Karpas-422 (cell line): Measurements from ENCODE around the gene GSN. TPM values are rescaled to one million over a fixed set of nuclear protein-coding genes. Genes with fewer than 3 reads are reported as not detected.
A peak's percentile ranks its signal among the peaks of the same experiment; 100 is the strongest.

Experiments used
- DNase-seq: peaks from one replicate; pipeline ENCODE4 v3.0.0-alpha.2; 2015
- H2AFZ ChIP-seq: fragments of 200-600 bp; sonication (generic); 2 replicates; pipeline ENCODE4 v1.6.1; 2014; ENCODE audit warnings: antibody characterized with exemption, low read length, mixed read lengths
- H3K27ac ChIP-seq: fragments of 200-600 bp; sonication (generic); 2 replicates; pipeline ENCODE4 v1.5.1; 2014; ENCODE audit warnings: mild to moderate bottlenecking, low read length, moderate library complexity
- H3K27me3 ChIP-seq: fragments of 200-600 bp; sonication (generic); 2 replicates; pipeline ENCODE4 v1.6.1; 2014; ENCODE audit warnings: low read length, mixed read lengths
- H3K36me3 ChIP-seq: fragments of 200-600 bp; sonication (generic); 2 replicates; pipeline ENCODE4 v1.6.1; 2014; ENCODE audit warnings: low read length, mixed read lengths; ENCODE audit not compliant: insufficient read depth
- H3K4me1 ChIP-seq: fragments of 200-600 bp; sonication (generic); 2 replicates; pipeline ENCODE4 v1.6.1; 2014; ENCODE audit warnings: mild to moderate bottlenecking, low read length, mixed read lengths
- H3K4me2 ChIP-seq: fragments of 200-600 bp; sonication (generic); 2 replicates; pipeline ENCODE4 v1.6.1; 2014; ENCODE audit warnings: low read length, low read depth, mild to moderate bottlenecking; ENCODE audit not compliant: poor library complexity, severe bottlenecking
- H3K4me3 ChIP-seq: fragments of 200-600 bp; sonication (generic); 2 replicates; pipeline ENCODE4 v1.5.1; 2014; ENCODE audit warnings: mild to moderate bottlenecking, antibody characterized with exemption, low read length, mixed read lengths
- H3K79me2 ChIP-seq: fragments of 200-600 bp; sonication (generic); 2 replicates; pipeline ENCODE4 v1.6.1; 2014; ENCODE audit warnings: mild to moderate bottlenecking, low read length, mixed read lengths
- H3K9ac ChIP-seq: fragments of 200-600 bp; sonication (generic); 2 replicates; pipeline ENCODE4 v1.6.0; 2014; ENCODE audit warnings: low read length
- H3K9me2 ChIP-seq: fragments of 200-600 bp; sonication (generic), shearing (Covaris generic); replicated peaks from 2 replicates; pipeline ENCODE4 v1.6.0; 2014; ENCODE audit warnings: mild to moderate bottlenecking, low read length, moderate library complexity; ENCODE audit not compliant: insufficient read depth
- H3K9me3 ChIP-seq: fragments of 300-700, 200-600 bp; sonication (generic); 2 replicates; pipeline ENCODE4 v1.6.1; 2014; ENCODE audit warnings: low read length, mixed read lengths
- H4K20me1 ChIP-seq: fragments of 200-600 bp; sonication (generic); 2 replicates; pipeline ENCODE4 v1.6.1; 2014; ENCODE audit warnings: mild to moderate bottlenecking, antibody characterized with exemption, low read length, low read depth; ENCODE audit not compliant: insufficient read depth
- total RNA-seq: library from RNA; depleted of rRNA; stranded (reverse); fragments of >200 nt; shearing (Covaris generic); gene quantifications from 2 replicates; pipeline ENCODE4 v1.2.3, GENCODE V29; 2014; ENCODE audit warnings: low replicate concordance

The GSN gene
- total RNA-seq, 1 experiment from 2014 or later, result 33.7 TPM

DNA sequence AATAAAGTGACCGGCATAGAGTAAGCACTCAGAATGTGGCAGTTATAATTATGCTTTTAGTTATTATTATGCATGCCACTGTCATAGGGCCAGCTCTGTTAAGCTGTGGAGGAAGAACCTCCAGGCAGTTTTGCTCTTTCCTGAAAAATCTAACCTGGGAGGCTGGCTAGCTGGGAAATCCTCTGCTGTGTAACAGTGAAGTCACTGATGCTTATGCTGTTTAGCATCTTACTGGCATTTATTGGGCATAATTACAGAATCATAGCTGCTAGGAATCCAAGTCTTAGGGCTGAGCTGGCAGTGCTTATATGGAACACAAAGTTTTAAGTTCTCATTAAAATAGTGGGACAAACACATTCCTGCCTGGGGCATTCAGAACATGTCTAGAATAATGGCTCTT lies 5.5 kb upstream of the GSN start:
- H4K20me1 ChIP-seq, result no peaks in the 10 kb centered on the region
- no peak overlapping the region for H3K4me2 ChIP-seq
- no peaks in the 10 kb centered on the region for H3K79me2 ChIP-seq
- H3K9me2 ChIP-seq, result no peaks in the 10 kb centered on the region
- no peak for DNase-seq
- no peak overlapping the region for H3K9ac ChIP-seq
- H3K4me1 ChIP-seq, result peaks cover 2% of the 10 kb centered on the region
- H2AFZ ChIP-seq, result no peak overlapping the region
- no peaks in the 10 kb centered on the region for H3K36me3 ChIP-seq
- H3K27ac ChIP-seq, result no peak overlapping the region
- no peak overlapping the region for H3K4me3 ChIP-seq
- H3K27me3 ChIP-seq, result no peaks in the 10 kb centered on the region
- H3K9me3 ChIP-seq, result no peaks in the 10 kb centered on the region

- H3K4me1 ChIP-seq, result peaks cover 6% of the 10 kb centered on the region
- H4K20me1 ChIP-seq, result no peaks in the 10 kb centered on the region
- H3K27ac ChIP-seq, result no peak overlapping the region
- no peaks in the 10 kb centered on the region for H3K36me3 ChIP-seq
- H3K9ac ChIP-seq, result no peak overlapping the region
- no peaks in the 10 kb centered on the region for H3K9me3 ChIP-seq
- H3K9me2 ChIP-seq, result no peaks in the 10 kb centered on the region
- H3K4me2 ChIP-seq, result no peak overlapping the region
- DNase-seq, result no peak
- H3K79me2 ChIP-seq, result no peaks in the 10 kb centered on the region
- H3K4me3 ChIP-seq, result no peak overlapping the region
- H2AFZ ChIP-seq, result no peak overlapping the region
- no peaks in the 10 kb centered on the region for H3K27me3 ChIP-seq
Measured at GRCh38 chr9:121262953-121263352, 5.0 kb upstream of the GSN start.

- Histone ChIP-seq H4K20me1 (no peaks in the 10 kb centered on the region), H3K4me1 (peaks cover 15% of the 10 kb centered on the region), H2AFZ (no peak overlapping the region), H3K36me3 (no peaks in the 10 kb centered on the region), H3K79me2 (no peaks in the 10 kb centered on the region), H3K4me2 (no peak overlapping the region), H3K9ac (no peak overlapping the region), H3K4me3 (no peak overlapping the region), H3K27ac (no peak overlapping the region), H3K9me2 (no peaks in the 10 kb centered on the region), H3K27me3 (no peaks in the 10 kb centered on the region), H3K9me3 (no peaks in the 10 kb centered on the region)
- no peak for DNase-seq
Measured at GRCh38 chr9:121266356-121266755, 1.6 kb upstream of the GSN start.

DNA sequence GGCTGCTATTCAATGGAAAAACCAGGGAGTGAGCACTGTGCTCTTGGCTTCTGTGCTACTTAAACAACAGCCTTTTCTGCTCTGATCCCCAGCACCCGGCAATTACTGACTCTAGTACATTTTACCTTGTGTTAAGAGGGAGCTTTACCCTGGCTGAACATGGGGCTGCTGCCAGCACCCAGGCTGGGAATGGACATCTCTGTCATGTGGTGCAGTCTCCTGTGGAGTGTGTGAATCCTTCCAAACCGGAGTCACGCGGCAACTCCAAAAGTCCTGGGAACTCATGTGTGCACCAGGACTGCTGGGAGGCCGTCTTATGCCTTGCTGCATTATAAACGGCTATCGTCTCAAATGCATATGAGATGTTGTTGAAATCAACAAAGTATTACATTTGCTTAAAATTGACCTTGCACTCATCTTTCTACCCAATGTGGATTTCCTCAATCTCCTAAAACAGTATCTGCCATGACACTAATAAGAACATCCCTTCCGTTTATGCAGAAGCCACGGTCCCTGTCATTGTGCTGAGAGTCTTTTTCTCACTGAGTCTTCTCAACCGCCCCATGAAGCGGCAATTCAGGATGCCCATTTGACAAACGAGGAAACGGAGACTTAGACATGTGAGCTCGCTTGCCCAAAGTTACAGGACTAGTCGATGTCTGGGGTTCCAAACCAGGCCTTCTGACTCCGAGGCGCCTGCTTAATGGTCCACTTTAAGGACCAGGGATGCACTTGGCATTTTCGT lies 884 bp upstream of the GSN start:
- no peak for DNase-seq
- peak overlapping the region; percentile 94 for H3K4me2 ChIP-seq
- no peak overlapping the region for H3K27ac ChIP-seq
- H3K36me3 ChIP-seq, result no peaks in the 10 kb centered on the region
- H3K9me3 ChIP-seq, result no peaks in the 10 kb centered on the region
- no peaks in the 10 kb centered on the region for H3K27me3 ChIP-seq
- H3K9me2 ChIP-seq, result no peaks in the 10 kb centered on the region
- H4K20me1 ChIP-seq, result no peaks in the 10 kb centered on the region
- H2AFZ ChIP-seq, result no peak overlapping the region
- peak overlapping the region; percentile 82; the same call in 1 of the 2 replicates for H3K4me3 ChIP-seq
- H3K9ac ChIP-seq, result peak overlapping the region; percentile 63; the same call in 1 of the 2 replicates
- peaks cover 22% of the 10 kb centered on the region for H3K4me1 ChIP-seq
- no peaks in the 10 kb centered on the region for H3K79me2 ChIP-seq

DNA sequence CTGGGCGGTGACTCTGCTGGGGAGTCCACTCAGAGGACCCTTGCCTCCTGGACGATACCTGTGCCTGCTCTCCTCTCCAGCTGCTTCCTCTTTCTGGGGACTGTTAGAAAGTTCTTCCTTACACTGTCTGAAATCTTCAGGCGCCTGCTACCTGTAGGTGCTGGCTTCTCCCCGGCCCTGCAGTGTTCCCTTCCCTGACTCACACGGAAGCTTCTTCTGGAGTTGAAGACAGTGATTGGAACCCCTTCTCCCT lies 562 bp downstream of the GSN start:
- Histone ChIP-seq H3K79me2 (no peaks in the 10 kb centered on the region), H3K9ac (peak overlapping the region; percentile 63), H3K4me1 (peaks cover 35% of the 10 kb centered on the region), H3K27me3 (no peaks in the 10 kb centered on the region), H3K4me3 (peak overlapping the region; percentile 82), H2AFZ (no peak overlapping the region; the same call in 1 of the 2 replicates), H3K9me2 (no peaks in the 10 kb centered on the region), H3K27ac (no peak overlapping the region), H3K4me2 (peak overlapping the region; percentile 94), H3K9me3 (no peaks in the 10 kb centered on the region), H4K20me1 (no peaks in the 10 kb centered on the region), H3K36me3 (no peaks in the 10 kb centered on the region)
- DNase-seq, result peak; percentile 65

DNA sequence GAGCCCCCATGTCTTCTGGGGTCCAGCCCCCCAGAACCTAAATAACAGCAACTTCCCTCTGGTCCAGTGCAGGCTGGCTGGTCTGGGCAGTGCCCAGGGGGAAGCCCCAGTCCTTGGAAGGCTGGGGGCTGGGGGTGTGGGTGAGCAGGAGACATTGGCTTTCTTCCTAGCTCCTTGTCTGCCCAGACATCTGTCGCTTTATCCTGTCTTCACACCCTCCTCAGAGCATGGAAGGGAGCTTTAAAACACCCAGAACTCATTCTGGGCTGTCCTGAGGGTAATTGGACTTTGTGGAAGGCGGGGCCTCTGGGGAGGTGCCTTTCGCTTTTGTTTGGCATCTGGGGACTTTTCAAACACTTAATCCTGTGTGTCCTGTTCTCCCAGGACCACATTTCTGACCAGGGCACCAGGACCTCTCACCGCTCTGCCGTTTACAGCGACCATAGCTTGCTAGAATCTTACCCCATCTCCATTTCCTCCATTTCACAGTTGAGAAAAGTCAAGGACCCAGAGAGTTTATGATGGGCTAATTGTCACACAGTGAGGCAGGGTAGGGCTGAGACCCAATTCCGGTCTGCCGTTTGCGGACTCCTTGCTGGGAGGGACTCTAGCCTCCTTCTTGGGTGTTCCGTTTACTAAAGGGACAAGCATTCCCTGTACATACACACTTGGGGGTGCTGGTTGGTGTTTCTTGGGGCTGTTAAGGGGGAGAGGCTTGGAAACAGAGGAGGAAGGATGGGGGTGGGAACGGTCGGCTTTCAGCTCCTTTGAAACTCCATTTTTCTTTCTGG lies 1.1 kb downstream of the GSN start:
- DNase-seq, result no peak
- Histone ChIP-seq H3K9me3 (no peaks in the 10 kb centered on the region), H3K4me3 (peak overlapping the region; percentile 82; the same call in 1 of the 2 replicates), H3K4me1 (peaks cover 39% of the 10 kb centered on the region), H3K9ac (peak overlapping the region; percentile 63), H3K36me3 (no peaks in the 10 kb centered on the region), H3K27ac (no peak overlapping the region), H2AFZ (no peak overlapping the region), H3K79me2 (no peaks in the 10 kb centered on the region), H4K20me1 (no peaks in the 10 kb centered on the region), H3K27me3 (no peaks in the 10 kb centered on the region), H3K9me2 (no peaks in the 10 kb centered on the region), H3K4me2 (peak overlapping the region; percentile 94)

- no peak overlapping the region for H3K4me3 ChIP-seq
- DNase-seq, result no peak
- H3K9me2 ChIP-seq, result no peaks in the 10 kb centered on the region
- no peaks in the 10 kb centered on the region for H3K9me3 ChIP-seq
- no peaks in the 10 kb centered on the region for H3K27me3 ChIP-seq
- no peaks in the 10 kb centered on the region for H3K79me2 ChIP-seq
- H3K4me2 ChIP-seq, result no peak overlapping the region
- no peaks in the 10 kb centered on the region for H3K36me3 ChIP-seq
- no peak overlapping the region for H3K27ac ChIP-seq
- H3K9ac ChIP-seq, result no peak overlapping the region
- H3K4me1 ChIP-seq, result peaks cover 39% of the 10 kb centered on the region
- H4K20me1 ChIP-seq, result no peaks in the 10 kb centered on the region
- H2AFZ ChIP-seq, result no peak overlapping the region
Measured at GRCh38 chr9:121269642-121270254, 1.8 kb downstream of the GSN start.
